Endothelial cell of umbilical vein (primary cell): ENCODE measurements around the gene CMTM4. TPM values are rescaled to one million over a fixed set of nuclear protein-coding genes. Genes with fewer than 3 reads are reported as not detected.

Experiments used
- BruUV-seq: library from RNA; stranded (reverse); fragments of 400-500 nt; replicated peaks from 2 replicates; lab custom pipeline; 2021; lab: Mats Ljungman, UMichigan
- CTCF ChIA-PET: fragments of 300-600, 350-600 bp; sonication (Branson Sonifier 250); formaldehyde crosslinking; loops from one replicate; lab custom pipeline; 2021; ENCODE audit warnings: antibody characterized with exemption, inconsistent platforms; lab: Charles Lee
- POLR2A ChIA-PET: fragments of 300-600, 350-600 bp; sonication (Branson Sonifier 250); formaldehyde crosslinking; loops from one replicate; lab custom pipeline; 2021; ENCODE audit warnings: antibody characterized with exemption, inconsistent platforms; lab: Charles Lee
- DNase-seq: peaks from one replicate; pipeline ENCODE4 v3.0.0-alpha.2; 2011; ENCODE audit warnings: low read depth, low spot score
- FAIRE-seq: peaks from 2 replicates; lab custom pipeline; 2011; peaks lifted over from hg19 to GRCh38; lab: Jason Lieb, UNC
- H2AFZ ChIP-seq: 2 replicates; pipeline ENCODE4 v1.6.0; 2012; ENCODE audit warnings: low read depth, low read length, control low read depth, inconsistent platforms
- H3K27ac ChIP-seq: 2 replicates; pipeline ENCODE4 v1.5.1; 2011; ENCODE audit warnings: low read depth, mild to moderate bottlenecking, control low read depth, low read length, moderate library complexity; ENCODE audit not compliant: insufficient read depth
- H3K27me3 ChIP-seq, 2 experiments: 2 replicates each; pipeline versions ENCODE4 v1.6.0 to v1.6.1; 2011; ENCODE audit warnings: low read length in 2 of 2, mixed read lengths in 1 of 2; ENCODE audit not compliant: control insufficient read depth in 2 of 2, insufficient read depth in 2 of 2
- H3K36me3 ChIP-seq, 2 experiments: 2 replicates in 1 of 2; 3 replicates in 1 of 2; pipeline ENCODE4 v1.5.1; 2011; ENCODE audit warnings: low read length in 2 of 2, mild to moderate bottlenecking in 1 of 2, moderate library complexity in 1 of 2; ENCODE audit not compliant: control insufficient read depth in 2 of 2, insufficient read depth in 2 of 2; ENCODE audit errors: extremely low read depth in 1 of 2
- H3K4me1 ChIP-seq: 3 replicates; pipeline ENCODE4 v1.5.1; 2011; ENCODE audit warnings: mild to moderate bottlenecking, low read length; ENCODE audit not compliant: control insufficient read depth, insufficient read depth; ENCODE audit errors: extremely low read depth
- H3K4me2 ChIP-seq: 2 replicates; pipeline ENCODE4 v1.6.1; 2011; ENCODE audit warnings: low read length, control low read depth, mixed read lengths; ENCODE audit not compliant: insufficient read depth
- H3K4me3 ChIP-seq, 3 experiments: fragments of 200-600 bp in 1 of 3; sonication (generic), shearing (Covaris generic) in 1 of 3; replicated peaks in 1 of 3; 2 replicates each; pipeline ENCODE4 v1.5.1; 2011 to 2016; ENCODE audit warnings: control low read depth in 3 of 3, low read length in 3 of 3, mild to moderate bottlenecking in 2 of 3, inconsistent platforms in 1 of 3, low read depth in 1 of 3, moderate library complexity in 1 of 3; ENCODE audit not compliant: insufficient read depth in 1 of 3
- H3K79me2 ChIP-seq: 2 replicates; pipeline ENCODE4 v1.6.0; 2012; ENCODE audit warnings: low read length, inconsistent platforms; ENCODE audit not compliant: control insufficient read depth, insufficient read depth
- H3K9ac ChIP-seq: replicated peaks from 2 replicates; pipeline ENCODE3; 2011; ENCODE audit warnings: low read length, control low read depth; ENCODE audit not compliant: insufficient read depth; ENCODE audit errors: extremely low read depth
- H3K9me1 ChIP-seq: replicated peaks from 3 replicates; pipeline ENCODE4 v1.6.0; 2011; ENCODE audit warnings: mild to moderate bottlenecking, low read length; ENCODE audit not compliant: control insufficient read depth, insufficient read depth; ENCODE audit errors: extremely low read depth
- H3K9me3 ChIP-seq: replicated peaks from 2 replicates; pipeline ENCODE4 v1.5.1; 2012; ENCODE audit warnings: low read length, inconsistent platforms; ENCODE audit not compliant: control insufficient read depth, insufficient read depth
- H4K20me1 ChIP-seq: replicated peaks from 2 replicates; pipeline ENCODE3; 2011; ENCODE audit warnings: mild to moderate bottlenecking, low read length; ENCODE audit not compliant: control insufficient read depth, insufficient read depth; ENCODE audit errors: extremely low read depth
- CTCF ChIP-seq, 2 donors: IDR thresholded peaks; 1 replicate in 1 of 2; 2 replicates in 1 of 2; pipeline ENCODE4 v1.5.1; 2011; ENCODE audit warnings: low read length in 2 of 2, mild to moderate bottlenecking in 2 of 2, moderate library complexity in 2 of 2, control low read depth in 1 of 2, inconsistent platforms in 1 of 2, low read depth in 1 of 2; ENCODE audit not compliant: insufficient read depth in 1 of 2; ENCODE audit errors: extremely low read depth in 1 of 2
- EZH2 ChIP-seq: IDR thresholded peaks from 2 replicates; pipeline ENCODE4 v1.6.1; 2012; ENCODE audit warnings: borderline replicate concordance, low read depth, mild to moderate bottlenecking, moderate library complexity, low read length, inconsistent platforms; ENCODE audit not compliant: severe bottlenecking
- FOS ChIP-seq: IDR thresholded peaks from 2 replicates; pipeline ENCODE4 v1.6.1; 2011; ENCODE audit warnings: mild to moderate bottlenecking, low read length, moderate library complexity, borderline replicate concordance; ENCODE audit not compliant: insufficient read depth
- GATA2 ChIP-seq: IDR thresholded peaks from 2 replicates; pipeline ENCODE4 v1.7.0; 2011; ENCODE audit warnings: low read depth, mild to moderate bottlenecking, moderate library complexity, mixed read lengths, low read length; ENCODE audit not compliant: insufficient read length, insufficient read depth
- JUN ChIP-seq: IDR thresholded peaks from 2 replicates; pipeline ENCODE4 v1.6.1; 2011; ENCODE audit warnings: borderline replicate concordance, low read depth; ENCODE audit not compliant: insufficient read length, insufficient read depth
- MAX ChIP-seq: IDR thresholded peaks from 2 replicates; pipeline ENCODE4 v1.6.1; 2011; ENCODE audit not compliant: insufficient read depth, insufficient read length
- MYC ChIP-seq: IDR thresholded peaks from one replicate; pipeline ENCODE4 v1.6.1; 2011; ENCODE audit warnings: mild to moderate bottlenecking, low read depth, low read length
- POLR2A ChIP-seq: IDR thresholded peaks from 2 replicates; pipeline ENCODE4 v1.6.1; 2012; ENCODE audit warnings: low read depth, mild to moderate bottlenecking, control low read depth, low read length
- POLR2AphosphoS5 ChIP-seq: IDR thresholded peaks from 2 replicates; pipeline ENCODE4 v1.6.1; 2012; ENCODE audit warnings: low read depth, mild to moderate bottlenecking, control low read depth, low read length, moderate library complexity; ENCODE audit not compliant: insufficient read depth
- dilution Hi-C: fragments of 300-500 bp; cut with MboI; formaldehyde crosslinking; loops from one replicate; pipeline ENCODE4 v1.15.0; 2019; ENCODE audit warnings: low sequenced_read_pairs; ENCODE audit not compliant: extremely low pct_ligation_motif_present
- intact Hi-C: fragments of 100-400 bp; cut with micrococcal nuclease; formaldehyde crosslinking; loops from one replicate; pipeline ENCODE4 v1.10.0; 2022
- polyA plus RNA-seq, 4 experiments: library from polyadenylated mRNA; depleted of rRNA in 3 of 4; stranded (reverse) in 3 of 4; unstranded in 1 of 4; fragments of >200 nt; gene quantifications; 2 replicates each; pipeline versions ENCODE4 v1.2.1 to v1.2.3, GENCODE V29; 2011 to 2012; ENCODE audit warnings: missing spikeins in 1 of 4
- total RNA-seq: library from RNA; stranded (reverse); gene quantifications from 2 replicates; pipeline ENCODE4 v1.2.3, GENCODE V29; 2021

Gene CMTM4
- total and polyA plus RNA-seq, 2 donors (not counting 3 experiments of a cell fraction or from before 2014, with no cell fraction given): 9.0 to 10.7 TPM

GRCh38 chr16:66575060-66575459, 121.5 kb downstream of the CMTM4 start:
- H3K36me3 ChIP-seq: no peaks in the 10 kb centered on the region
- no peaks in the 10 kb centered on the region for H3K79me2 ChIP-seq
- H3K4me2 ChIP-seq: no peak overlapping the region
- no TSS peak for BruUV-seq
- ChIA-PET POLR2A (no interaction called here), CTCF (interaction anchor here (0.9 to 1.4 kb wide), 2 partner anchors 14 to 34 kb away, joined by 4 read pairs; no protein-coding TSS in a partner anchor)
- DNase-seq: no peak
- dilution Hi-C loops (no loop called here), intact Hi-C loops (no loop called here)
- H3K9me3 ChIP-seq: no peaks in the 10 kb centered on the region
- FAIRE-seq: no peak
- no peaks in the 10 kb centered on the region for H3K9me1 ChIP-seq
- no peak overlapping the region for H3K27ac ChIP-seq
- H3K4me1 ChIP-seq: peaks cover 15% of the 10 kb centered on the region
- no peak overlapping the region for H3K9ac ChIP-seq
- H3K27me3 ChIP-seq: peaks cover 4 to 13% of the 10 kb centered on the region in 2 experiments
- TF ChIP-seq JUN (no peak), EZH2 (no peak), POLR2A (no peak), FOS (no peak), MAX (no peak), GATA2 (no peak), CTCF (IDR thresholded peaks at IDR 0.05; ENCODE audit: extremely low read depth in 1 of 2, insufficient read depth in 1 of 2, low read depth in 1 of 2, low read length in 2 of 2) (no peak), POLR2AphosphoS5 (no peak), MYC (no peak)
- H2AFZ ChIP-seq: no peak overlapping the region
- no peaks in the 10 kb centered on the region for H4K20me1 ChIP-seq
- H3K4me3 ChIP-seq: no peak overlapping the region
